Measurements from ENCODE around the gene GRK5.

- TF ChIP-seq POLR2A (IDR thresholded peaks at IDR 0.05) (no peak), CTCF (IDR thresholded peaks at IDR 0.05) (no peak)
Measured at GRCh38 chr10:119431034-119431772, 223.8 kb downstream of the GRK5 start.
